Fibroblast of skin of back (primary cell): ENCODE results near the gene PRMT1.
A peak's percentile ranks its signal among the peaks of the same experiment; 100 is the strongest.
"Not testable (repeated sequence)": the region's sequence is repeated elsewhere in the genome, so short reads cannot be mapped to it uniquely, and the experiment has no call there.

ENCODE experiments used
- DNase-seq: peaks from one replicate; pipeline ENCODE4 v3.0.0-alpha.2; 2013

PRMT1 gene

GRCh38 chr19:49689133-49690078, 12.3 kb downstream of the PRMT1 start, which contains the start of gene ADM5:
ADM5 (plus strand) TSS chr19:49689594; CDS start chr19:49689838, 244 bp downstream.
- no peak for DNase-seq

DNA sequence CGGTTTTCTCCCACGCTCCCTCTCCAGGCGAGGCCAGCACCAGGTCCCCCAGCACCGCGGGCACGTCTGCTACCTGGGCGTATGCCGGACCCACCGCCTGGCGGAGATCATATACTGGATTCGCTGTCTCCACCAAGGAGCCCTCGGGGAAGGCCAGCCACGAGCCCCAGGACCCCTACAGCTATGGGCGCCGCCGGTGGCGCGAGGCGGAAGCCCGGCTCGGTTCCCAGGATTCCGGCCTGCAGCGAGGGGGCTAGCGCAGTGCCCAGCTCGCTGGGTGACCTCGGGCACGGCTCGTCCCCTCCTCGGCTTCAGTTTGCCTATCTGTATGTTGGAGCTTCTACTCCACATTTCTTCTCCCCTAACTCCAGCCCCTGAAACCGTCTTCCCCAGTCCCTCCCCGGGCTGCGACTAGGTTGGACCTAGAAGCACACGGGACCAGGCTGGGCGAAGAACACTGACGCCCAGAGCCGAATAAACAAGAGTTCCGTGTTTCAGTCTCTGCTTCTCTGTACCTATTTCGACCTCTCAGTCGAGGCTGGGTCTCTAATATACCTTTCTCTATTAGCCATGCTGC, 13.1 kb downstream of the PRMT1 start:
- DNase-seq: no peak

DNA sequence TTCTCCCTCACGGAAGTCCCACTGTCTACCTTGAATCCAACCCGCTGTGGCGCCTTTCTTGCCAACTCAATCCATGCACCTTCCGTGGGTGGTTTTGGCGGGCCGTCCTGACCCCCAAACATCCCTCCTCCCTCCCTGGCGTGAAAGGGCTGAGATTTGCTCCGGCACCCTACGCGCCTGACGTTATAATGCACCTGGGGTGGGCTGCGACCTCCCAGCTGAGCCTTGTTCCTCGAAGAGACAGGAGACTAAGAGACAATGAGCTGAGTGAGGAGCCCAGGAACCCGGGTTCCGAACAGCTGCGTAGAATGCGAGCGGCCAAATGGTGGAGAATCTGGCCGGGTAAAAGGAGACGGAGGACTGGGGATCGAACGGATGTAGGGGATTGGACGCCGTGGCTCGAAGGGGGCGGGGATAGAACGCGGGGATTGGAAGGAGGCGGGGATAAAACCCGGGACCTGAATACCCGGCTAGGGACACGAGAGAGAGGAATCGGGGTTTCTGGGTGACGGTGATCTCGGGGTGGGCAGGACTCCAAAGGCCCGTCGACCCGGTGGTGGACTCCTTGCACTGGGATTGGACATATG, 13.7 kb downstream of the PRMT1 start, which contains the start of gene CPT1C:
Gene CPT1C, plus strand, starts transcription at position 461 of the 587 bp plus-strand sequence. CDS start 1,137 bp downstream, outside the sequence.
- DNase-seq: peak; percentile 83

GRCh38 chr19:49691243-49692146, 14.4 kb downstream of the PRMT1 start:
- DNase-seq: peak; percentile 81

GRCh38 chr19:49692147-49692506, 15.1 kb downstream of the PRMT1 start:
- DNase-seq: no peak

- DNase-seq: no peak
Observed at GRCh38 chr19:49696115-49696514, 19.0 kb downstream of the PRMT1 start.

DNA sequence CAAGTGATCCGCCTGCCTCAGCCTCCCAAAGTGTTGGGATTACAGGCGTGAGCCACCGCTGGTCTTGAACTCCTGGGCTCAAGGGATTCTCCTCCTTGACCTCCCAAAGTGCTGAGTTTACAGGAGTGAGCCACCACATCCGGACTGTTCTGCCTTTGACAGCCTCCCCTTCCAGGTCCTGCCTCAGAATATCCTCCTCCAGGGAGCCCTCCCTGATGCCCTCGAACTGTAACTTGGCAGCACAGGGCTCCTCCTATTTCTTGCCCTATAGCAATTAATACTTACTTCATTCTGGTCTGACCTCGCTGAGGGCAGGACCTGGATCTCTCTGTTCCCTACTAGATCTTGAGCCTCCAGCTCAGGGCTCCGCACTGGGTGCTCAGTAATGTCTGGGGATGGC, 19.8 kb downstream of the PRMT1 start:
- no peak for DNase-seq

DNA sequence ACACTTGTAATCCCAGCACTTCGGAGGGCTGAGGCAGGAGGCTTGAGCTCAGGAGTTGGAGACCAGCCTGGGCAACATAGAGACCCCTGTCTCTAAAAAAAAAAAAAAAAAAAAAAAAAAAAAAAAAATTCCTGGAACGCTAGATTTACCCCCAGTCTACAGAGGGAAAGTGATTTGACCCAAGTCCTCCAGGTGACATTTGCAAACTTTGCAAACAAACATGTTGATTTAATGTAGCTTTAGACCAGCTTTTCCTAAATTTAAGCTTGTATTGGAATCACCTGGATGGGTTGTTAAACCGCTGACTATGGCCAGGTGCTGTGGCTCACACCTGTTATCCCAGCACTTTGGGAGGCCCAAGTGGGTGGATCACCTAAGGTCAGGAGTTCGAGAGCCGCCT, 22.3 kb downstream of the PRMT1 start:
- no peak for DNase-seq

GRCh38 chr19:49700563-49700962, 23.5 kb downstream of the PRMT1 start:
- DNase-seq: no peak

GRCh38 chr19:49701271-49701786, 24.3 kb downstream of the PRMT1 start:
- DNase-seq: no peak

DNA sequence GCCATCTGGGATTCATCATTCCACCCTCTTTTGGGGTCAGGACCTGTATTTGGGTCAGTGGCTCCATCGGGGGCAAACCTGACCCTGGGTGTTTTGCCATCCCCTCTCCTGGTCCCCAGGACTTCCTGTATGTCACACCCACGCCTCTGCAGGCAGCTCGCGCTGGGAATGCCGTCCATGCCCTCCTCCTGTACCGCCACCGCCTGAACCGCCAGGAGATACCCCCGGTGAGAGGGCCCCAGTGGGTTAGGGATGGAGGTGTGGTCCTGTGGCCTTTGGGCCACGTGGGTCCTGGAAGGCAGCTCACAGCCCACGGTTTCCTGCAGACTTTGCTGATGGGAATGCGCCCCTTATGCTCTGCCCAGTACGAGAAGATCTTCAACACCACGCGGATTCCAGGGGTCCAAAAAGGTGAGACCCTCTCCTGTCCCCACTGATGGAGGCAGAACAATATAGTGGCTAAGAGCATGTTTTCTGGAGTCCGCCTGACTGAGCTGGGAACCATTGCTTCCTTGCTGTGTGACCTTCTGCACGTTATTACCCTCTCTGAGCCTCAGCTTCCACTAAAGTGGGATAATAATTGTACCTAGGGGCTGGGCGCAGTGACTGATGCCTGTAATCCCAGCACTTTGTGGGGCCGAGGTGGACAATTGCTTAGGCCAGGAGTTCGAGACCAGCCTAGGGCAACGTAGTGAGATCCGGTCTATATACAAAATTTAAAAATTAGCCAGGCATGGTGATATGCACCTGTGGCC, 28.0 kb downstream of the PRMT1 start:
- DNase-seq: no peak

DNA sequence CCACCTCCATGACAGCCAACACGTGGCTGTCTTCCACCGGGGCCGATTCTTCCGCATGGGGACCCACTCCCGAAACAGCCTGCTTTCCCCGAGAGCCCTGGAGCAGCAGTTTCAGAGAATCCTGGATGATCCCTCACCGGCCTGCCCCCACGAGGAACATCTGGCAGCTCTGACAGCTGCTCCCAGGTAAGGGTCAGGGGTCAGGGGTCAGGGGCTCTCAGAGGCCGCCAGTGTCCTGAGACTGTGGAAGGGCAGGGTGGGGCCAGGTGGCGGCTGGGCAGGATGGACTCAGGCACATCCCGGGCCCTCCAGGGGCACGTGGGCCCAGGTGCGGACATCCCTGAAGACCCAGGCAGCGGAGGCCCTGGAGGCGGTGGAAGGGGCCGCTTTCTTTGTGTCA, 28.8 kb downstream of the PRMT1 start:
- no peak for DNase-seq

- DNase-seq: peak; percentile 47
Observed at GRCh38 chr19:49710372-49710951, 33.4 kb downstream of the PRMT1 start.

DNA sequence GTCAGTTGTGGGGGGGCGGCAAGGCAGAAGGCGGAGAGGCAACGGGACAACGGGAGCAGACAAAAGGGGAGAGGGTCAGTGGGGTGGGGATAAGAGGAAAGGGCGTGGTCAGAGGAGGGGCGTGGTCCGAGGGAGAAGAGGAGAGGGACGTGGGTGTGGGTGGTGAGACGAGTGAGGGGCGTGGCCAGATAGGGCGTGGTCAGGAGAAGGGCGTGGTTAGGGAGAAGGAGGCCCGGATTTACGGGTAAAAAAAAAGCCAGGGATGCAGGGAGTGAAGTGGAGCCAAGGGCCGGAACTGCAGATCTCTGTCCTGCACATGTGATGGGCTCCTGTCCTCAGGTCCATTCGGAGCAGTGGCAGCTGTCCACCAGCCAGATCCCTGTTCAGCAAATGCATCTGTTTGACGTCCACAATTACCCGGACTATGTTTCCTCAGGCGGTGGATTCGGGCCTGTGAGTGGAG, 35.4 kb downstream of the PRMT1 start:
- DNase-seq: no peak

- DNase-seq: no peak
Observed at GRCh38 chr19:49713236-49713845, 36.3 kb downstream of the PRMT1 start.

- no peak for DNase-seq
Observed at GRCh38 chr19:49716154-49716553, 39.1 kb downstream of the PRMT1 start.

GRCh38 chr19:49718511-49718910, 41.4 kb downstream of the PRMT1 start:
- peak; percentile 54 for DNase-seq

DNA sequence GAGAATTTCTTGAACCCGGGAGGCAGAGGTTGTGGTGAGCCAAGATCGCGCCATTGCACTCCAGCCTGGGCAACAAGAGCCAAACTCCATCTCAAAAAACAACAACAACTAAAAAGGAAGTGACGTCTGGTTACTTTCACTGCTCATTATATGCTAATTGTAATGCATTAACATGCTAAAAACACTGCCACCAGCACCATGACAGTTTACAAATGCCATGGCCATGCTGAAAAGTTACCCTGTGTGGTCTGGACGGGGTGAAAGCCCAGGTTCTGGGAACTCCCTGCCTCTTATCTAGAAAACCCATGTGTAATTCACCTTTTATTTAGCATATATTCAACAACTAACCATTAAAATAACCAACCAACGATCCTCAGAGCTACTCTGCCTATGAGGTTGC, 41.9 kb downstream of the PRMT1 start:
- no peak for DNase-seq

- DNase-seq: not testable (repeated sequence)
Observed at GRCh38 chr19:49719420-49719819, 42.3 kb downstream of the PRMT1 start.
